Hippocampal formation (tissue), 2 donors: ENCODE data around the gene NMNAT2.
"Not testable (repeated sequence)": the region's sequence is repeated elsewhere in the genome, so short reads cannot be mapped to it uniquely, and the experiment has no call there.

Source experiments
- DNase-seq, 2 donors: peaks; one replicate each; lab custom pipeline; 2025; lab: John Stamatoyannopoulos, UW

The NMNAT2 gene

DNA sequence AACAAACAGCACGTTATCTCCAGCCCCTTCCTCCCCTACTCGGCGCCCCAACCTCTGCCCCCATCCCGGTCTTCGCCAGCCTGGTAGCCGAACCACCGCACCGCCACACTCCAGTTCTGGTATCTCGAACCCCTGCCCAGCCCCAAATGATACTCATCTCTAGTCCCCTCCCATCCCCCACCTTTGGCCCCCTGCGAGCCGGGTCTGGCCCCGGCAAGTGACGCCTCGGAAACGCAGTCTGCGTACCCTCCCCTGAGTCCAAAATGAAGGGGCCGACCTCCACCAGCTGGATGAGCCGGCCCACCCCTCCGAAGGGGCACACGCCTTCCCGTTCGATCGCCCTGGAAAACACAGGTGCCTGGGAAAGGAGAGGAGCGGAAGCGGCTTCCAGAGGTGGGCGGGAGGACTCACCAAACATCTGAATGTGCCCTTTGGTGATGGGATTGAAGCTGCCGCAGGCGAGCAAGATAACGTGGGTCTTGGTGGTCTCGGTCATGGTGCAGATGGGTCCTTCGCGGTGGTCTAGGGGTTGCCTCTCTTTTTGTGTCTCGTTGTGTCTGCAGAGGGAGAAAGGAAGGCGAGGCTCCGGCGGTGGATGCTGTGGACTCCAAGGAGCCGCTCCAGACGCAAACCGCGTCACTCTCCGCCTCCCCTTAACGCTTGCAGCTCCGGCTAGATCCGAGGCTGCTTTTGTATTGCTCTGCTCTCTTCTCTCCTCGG lies at the start of gene NMNAT2:
TSS of gene NMNAT2 (minus strand) at position 609 of the 720 bp plus-strand sequence. CDS start at position 496, 113 bp downstream.
- peak; percentile 20 to 24 for DNase-seq

DNA sequence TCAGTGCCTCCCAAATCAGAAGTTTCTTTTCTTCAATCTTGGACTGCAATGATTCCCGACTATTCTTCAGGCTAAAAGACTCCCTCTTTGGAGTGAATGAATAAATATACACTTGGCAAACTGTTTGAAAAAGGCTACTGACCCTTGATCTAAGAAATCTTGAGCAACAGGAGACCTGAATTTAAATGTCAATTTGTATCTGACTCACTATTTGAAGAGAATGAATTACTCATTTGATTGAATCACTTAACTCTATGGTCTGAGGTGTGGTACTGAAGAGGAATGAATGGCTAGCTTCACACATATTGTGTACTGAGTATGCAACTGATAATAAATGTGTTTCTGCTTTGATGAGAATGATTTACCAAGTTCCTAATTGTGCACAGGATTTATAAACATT lies 49.5 kb upstream of the NMNAT2 start:
- no peak for DNase-seq

DNA sequence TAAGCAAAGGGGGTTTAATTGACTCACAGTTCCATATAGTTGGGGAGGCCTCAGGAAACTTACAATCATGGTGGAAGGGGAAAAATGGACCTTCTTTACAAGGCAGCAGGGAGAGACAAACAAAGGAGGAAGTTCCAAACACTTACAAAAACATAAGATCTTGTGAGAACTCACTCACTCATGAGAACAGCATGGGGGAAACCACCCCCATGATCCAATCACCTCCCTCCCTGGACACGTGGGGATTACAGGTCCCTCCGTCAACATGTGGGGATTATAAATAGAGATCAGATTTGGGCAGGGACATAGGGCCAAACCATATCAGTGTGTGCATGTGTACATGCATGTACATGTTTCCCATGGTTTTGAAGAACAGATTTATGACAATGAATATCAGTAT lies 48.6 kb upstream of the NMNAT2 start:
- DNase-seq = no peak

- DNase-seq = no peak
Observed at GRCh38 chr1:183463566-183463965, 45.4 kb upstream of the NMNAT2 start.

DNA sequence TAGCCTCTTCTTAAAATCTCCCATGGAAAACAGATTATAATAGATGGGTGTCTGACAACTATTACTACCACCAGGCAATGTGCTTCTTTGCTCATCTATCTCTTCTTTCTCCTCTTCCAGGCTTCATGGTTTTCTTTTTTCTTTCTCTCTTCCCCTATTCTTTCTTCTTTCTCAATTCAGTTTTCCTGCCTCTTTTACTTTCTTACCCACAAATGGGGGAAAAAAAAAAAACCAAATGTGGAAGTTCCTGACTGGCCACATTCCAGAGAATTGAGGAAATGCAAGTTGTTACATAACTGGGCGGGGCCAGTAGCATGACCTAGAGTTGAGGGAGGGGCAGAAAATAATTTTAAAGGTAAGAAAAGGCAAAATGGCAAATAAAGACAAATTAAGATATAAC lies 43.2 kb upstream of the NMNAT2 start:
- no peak for DNase-seq

DNA sequence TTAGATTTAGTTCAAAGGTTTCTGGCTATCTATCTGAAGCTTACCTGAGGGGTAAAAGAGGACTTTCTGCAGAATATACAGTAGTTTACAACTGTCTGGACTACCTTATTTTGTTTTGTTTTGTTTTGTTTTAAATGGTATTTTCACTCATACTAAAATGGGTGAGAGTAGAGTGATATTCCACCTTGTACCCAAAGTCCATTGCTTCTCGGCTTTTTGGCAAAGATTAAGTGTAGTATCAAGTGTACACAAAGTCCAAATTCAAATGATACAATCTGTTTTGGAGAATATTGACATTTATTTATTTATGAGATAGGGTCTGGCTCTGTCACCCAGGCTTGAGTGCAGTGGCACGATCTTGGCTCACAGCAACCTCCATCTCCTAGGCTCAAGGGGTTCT lies 42.4 kb upstream of the NMNAT2 start:
- DNase-seq = no peak

DNA sequence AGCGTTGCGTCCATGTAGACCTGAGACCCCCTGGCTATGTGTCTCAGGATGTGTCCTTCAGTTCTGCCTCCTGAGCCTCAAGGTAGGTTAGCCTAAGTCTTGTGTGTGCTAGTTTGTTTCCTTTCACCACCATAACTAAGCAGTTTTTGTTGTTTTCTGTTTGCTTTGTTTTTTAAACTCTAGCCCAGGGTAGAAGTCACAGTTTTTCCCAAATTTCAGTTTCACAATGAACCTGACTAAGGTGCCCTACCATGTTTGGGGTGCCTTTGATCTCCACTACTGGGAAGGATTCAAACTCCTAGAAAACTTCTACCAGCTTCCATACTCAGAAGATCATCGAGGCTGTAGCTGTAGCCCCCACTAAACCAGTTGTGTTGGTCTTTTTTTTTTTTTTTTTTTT lies 39.3 kb upstream of the NMNAT2 start:
- DNase-seq = no peak

DNA sequence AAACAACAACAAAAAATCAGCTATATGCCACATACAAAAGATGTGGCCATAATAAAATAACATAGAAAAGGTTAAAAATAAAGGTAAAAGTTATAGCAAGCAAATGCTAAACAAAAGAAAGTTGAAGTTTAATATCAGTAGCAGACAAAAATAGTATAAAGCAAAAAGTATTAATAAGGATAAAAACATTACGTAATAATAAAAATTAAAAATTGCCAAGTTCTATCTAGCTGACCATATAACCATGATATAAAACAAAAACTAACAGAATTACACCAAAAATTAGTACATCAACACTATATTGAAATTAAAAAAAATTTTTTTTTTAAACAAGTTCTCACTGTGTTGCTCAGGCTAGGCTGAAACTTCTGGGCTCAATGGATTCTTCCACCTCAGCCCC lies 38.6 kb upstream of the NMNAT2 start:
- no peak for DNase-seq

GRCh38 chr1:183454377-183454776 lies 36.2 kb upstream of the NMNAT2 start:
- DNase-seq = no peak

DNA sequence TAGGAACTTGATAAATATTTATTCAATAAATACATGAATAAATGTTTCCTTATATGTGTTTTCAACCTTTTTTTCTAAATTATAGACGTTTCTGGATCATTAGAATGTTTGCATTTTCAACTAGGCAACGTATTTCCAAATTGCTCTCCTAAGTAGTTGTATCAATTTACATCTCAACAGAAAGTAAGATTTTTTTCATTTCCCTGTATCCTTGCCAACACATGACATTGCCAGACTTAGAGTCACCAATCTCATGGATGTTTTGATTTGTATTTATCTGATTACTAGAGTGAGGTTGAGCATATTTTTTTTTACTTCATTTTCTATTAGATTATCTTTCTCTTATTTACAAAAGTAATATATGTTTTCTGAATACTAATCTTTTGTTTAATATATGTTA lies 31.9 kb upstream of the NMNAT2 start:
- no peak for DNase-seq

GRCh38 chr1:183449223-183449770 lies 31.1 kb upstream of the NMNAT2 start:
- DNase-seq = no peak

GRCh38 chr1:183444243-183444642 lies 26.1 kb upstream of the NMNAT2 start:
- DNase-seq = no peak

DNA sequence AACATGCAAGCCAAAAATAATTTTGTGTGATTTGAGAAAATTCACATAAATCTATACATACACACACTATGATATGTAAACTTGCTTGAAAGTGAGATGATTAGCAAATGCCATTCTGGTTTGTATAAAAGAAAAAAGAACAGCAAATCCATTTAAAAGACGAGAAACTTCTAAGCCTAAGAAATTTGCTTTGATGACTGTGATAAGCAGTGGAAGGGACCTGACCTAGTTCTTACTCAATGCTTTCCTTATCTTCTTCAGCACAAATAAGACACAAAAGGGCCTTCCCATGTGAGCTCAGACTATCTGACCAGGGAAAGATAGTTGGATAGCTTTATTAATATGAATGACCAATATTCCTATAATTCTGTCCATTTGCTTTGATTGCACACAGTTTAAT lies 25.3 kb upstream of the NMNAT2 start:
- no peak for DNase-seq

DNA sequence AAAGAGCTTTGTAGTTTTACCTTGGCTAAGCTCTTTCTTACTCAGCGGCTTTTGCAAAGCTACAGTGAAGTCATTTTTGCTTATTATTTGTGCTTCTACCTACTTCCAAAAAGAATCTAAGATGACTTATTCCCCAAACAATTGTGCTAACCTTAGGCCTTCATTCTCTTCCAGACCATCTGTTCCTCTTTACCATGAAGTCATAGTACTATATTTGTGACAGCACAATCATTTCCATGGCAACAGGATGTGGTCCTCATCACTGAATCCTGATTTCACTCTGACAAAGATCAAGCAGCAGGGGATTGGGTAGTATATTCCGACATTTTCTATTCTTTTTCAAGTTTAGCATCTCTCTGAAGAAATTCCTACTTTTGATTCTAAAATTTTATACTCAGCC lies 24.8 kb upstream of the NMNAT2 start:
- DNase-seq = peak in 1 of 2 donors; percentile 1

DNA sequence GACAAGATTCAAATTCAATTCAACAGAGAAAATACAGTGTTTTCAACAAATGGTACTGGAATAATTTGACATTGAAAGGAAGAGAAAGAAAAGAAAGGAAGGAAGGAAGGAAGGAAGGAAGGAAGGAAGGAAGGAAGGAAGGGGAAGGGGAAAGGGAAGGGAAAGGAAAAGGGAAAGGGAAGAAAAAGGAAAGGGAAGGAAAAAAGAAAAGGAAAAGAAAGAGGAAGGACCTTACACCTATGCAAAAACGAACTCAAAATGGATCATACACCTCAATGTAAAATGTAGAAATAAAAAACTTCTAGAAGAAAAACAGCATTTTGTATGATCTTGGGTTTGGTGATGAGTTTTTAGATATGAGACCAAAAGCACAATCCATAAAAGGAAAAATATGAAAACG lies 19.9 kb upstream of the NMNAT2 start:
- no peak for DNase-seq

DNA sequence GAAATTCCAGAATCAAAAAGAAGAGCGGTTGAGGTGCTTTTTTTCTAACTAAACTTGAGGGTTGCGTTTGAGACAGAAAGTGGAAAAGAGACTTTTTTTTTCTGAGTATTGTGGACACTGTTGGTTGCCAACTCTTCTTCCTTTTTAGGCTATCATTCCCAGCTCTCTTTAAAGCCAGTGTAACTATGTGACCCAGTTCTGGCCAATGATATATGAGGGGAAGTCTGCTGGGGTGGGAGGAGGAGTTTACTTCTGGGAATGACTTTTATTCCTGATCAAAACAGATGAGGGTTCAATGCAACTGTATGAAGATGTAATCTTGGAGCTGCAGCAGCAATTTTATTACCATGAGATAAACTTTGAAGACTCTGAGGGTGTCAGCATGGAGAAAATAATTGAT lies 17.3 kb upstream of the NMNAT2 start:
- DNase-seq = no peak

DNA sequence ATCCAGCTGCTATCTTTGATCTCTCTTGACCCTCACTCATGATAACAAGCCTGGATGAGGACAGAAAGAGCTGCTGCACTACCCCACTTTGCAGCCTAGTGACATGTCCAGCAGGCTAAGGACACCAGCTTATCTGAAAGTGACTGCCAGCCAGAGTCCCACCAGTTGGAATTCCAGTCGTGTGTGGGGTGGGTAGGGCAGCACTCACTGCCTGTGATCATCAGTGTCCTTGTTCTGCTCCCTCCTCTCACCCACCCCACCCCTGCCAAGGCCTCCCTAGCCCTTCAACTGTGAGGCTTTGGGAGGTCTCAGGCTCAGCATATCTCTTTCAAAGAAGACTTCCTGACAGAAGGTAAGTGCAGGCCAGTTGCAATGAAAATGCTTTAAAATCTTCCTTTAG lies 15.5 kb upstream of the NMNAT2 start:
- no peak for DNase-seq

GRCh38 chr1:183432548-183432875 lies 14.3 kb upstream of the NMNAT2 start:
- no peak for DNase-seq

GRCh38 chr1:183431840-183432547 lies 13.8 kb upstream of the NMNAT2 start:
- no peak for DNase-seq

- DNase-seq = not testable (repeated sequence)
Observed at GRCh38 chr1:183427591-183427990, 9.4 kb upstream of the NMNAT2 start.

DNA sequence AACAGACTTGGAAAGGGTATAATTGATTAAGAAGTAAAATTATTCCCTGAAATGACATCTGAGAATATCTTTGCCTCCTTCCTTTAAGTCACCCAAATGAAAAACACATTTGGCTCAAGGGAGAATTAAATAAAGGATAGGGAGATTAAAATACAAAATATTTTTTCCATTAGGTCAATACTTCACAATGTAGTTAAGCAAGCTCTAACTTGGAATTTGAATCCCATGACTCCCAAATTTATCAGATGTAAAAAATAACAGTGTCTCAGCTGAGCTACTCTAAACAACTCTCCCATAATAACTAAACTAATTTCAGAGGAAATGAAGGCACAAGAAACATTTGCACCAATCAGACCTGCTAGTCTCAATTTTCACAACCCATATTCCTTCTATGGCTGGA lies 6.5 kb upstream of the NMNAT2 start:
- no peak for DNase-seq

GRCh38 chr1:183423541-183423940 lies 5.4 kb upstream of the NMNAT2 start:
- no peak for DNase-seq

DNA sequence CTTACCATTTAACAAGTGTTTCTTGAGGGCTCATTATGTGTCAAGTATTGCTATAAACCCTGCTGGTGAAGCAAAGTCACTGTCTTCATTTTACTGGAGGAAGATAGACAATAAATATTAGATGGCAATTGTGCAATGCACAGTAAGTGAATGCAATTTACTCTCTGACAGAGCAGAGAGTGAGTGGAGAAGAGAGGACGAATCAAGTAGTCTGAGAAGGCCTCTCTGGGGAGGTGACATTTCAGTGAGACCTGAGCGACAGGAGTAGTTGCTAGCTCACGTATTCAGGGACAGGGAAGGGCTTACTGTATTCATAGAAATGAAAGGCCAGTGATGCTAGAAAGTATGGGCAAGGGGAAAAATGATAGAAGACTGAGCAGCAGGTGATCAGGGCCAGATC lies 1.2 kb upstream of the NMNAT2 start:
- DNase-seq = no peak

- DNase-seq = no peak
Observed at GRCh38 chr1:183418696-183419095, 516 bp upstream of the NMNAT2 start.
